ENCODE results near the gene SAPCD2.

DNA sequence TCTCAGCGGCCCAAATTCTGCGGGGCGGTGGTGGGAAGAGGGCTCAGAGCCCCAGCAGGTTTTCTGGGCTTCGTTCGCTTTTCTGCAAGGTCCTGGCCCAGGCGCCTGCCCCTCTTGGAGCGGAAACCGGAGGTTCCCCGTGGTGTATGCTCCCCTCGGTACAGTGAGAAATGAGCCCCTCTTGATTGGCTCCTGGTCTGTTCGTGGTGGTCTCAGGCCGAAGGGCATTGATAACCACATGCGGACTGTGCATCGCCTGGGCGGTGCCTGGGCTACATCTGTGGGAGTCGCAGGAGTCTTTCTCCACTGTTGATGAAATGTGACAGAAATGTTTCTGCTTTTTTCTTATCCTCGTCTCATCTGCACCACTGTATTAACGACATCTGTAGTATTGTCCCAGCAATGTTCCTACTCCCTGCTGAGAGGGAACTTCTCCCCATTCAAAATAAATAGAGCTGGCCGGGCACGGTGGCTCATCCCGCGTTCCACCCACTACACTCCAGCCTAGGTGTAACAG is 17.1 kb upstream of the SAPCD2 start:
- TF ChIP-seq, protein P1, sequence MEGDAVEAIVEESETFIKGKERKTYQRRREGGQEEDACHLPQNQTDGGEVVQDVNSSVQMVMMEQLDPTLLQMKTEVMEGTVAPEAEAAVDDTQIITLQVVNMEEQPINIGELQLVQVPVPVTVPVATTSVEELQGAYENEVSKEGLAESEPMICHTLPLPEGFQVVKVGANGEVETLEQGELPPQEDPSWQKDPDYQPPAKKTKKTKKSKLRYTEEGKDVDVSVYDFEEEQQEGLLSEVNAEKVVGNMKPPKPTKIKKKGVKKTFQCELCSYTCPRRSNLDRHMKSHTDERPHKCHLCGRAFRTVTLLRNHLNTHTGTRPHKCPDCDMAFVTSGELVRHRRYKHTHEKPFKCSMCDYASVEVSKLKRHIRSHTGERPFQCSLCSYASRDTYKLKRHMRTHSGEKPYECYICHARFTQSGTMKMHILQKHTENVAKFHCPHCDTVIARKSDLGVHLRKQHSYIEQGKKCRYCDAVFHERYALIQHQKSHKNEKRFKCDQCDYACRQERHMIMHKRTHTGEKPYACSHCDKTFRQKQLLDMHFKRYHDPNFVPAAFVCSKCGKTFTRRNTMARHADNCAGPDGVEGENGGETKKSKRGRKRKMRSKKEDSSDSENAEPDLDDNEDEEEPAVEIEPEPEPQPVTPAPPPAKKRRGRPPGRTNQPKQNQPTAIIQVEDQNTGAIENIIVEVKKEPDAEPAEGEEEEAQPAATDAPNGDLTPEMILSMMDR (IDR thresholded peaks at IDR 0.05; ENCODE audit: control extremely low read depth in 1 of 3, insufficient read depth in 1 of 3, low read depth in 1 of 3, low read length in 3 of 3): no peak
- TF ChIP-seq GABPA (IDR thresholded peaks at IDR 0.05; ENCODE audit: borderline replicate concordance, insufficient read depth, low read length) (no peak), POLR2AphosphoS5 (IDR thresholded peaks at IDR 0.05; ENCODE audit: low read depth, low read length) (no peak), RAD21 (IDR thresholded peaks at IDR 0.05 in 1 of 2, conservative IDR thresholded peaks at IDR 0.05 in 1 of 2; ENCODE audit: low read depth in 2 of 2, low read length in 2 of 2) (no peak), EZH2 (IDR thresholded peaks at IDR 0.05; ENCODE audit: low read depth, low read length, severe bottlenecking) (no peak), YY1 (IDR thresholded peaks at IDR 0.05; ENCODE audit: low read depth, low read length) (no peak), JUND (IDR thresholded peaks at IDR 0.05; ENCODE audit: low read length) (no peak), TBP (IDR thresholded peaks at IDR 0.05; ENCODE audit: low read depth, low read length) (no peak), KDM1A (IDR thresholded peaks at IDR 0.05; ENCODE audit: borderline replicate concordance, low read length) (no peak)
